Measurements from ENCODE around the gene APOC3. TPM values are rescaled to one million over a fixed set of nuclear protein-coding genes. Genes with fewer than 3 reads are reported as not detected.

The APOC3 gene
- polyA plus RNA-seq, 4 donors: 273 to 10,182 (median 3,455) TPM

GRCh38 chr11:116842117-116842516 lies 12.4 kb downstream of the APOC3 start:
- Histone ChIP-seq H3K4me3 (ENCODE audit: low read depth in 1 of 3, low read length in 3 of 3) (no peak overlapping the region), H3K9me3 (ENCODE audit: control insufficient read depth in 2 of 2, insufficient read depth in 1 of 2, low read depth in 1 of 2, low read length in 1 of 2) (no peaks in the 10 kb centered on the region), H3K4me1 (ENCODE audit: control insufficient read depth in 3 of 3, insufficient read depth in 2 of 3, low read depth in 1 of 3, low read length in 2 of 3) (peaks cover 0 to 62% (median 4%) of the 10 kb centered on the region in 3 donors), H3K27me3 (ENCODE audit: control insufficient read depth in 3 of 3, insufficient read depth in 3 of 3, low read length in 3 of 3) (no peaks in the 10 kb centered on the region), H3K27ac (ENCODE audit: low read depth in 1 of 3, low read length in 2 of 3) (peak overlapping the region in 1 of 3 donors; percentile 81), H3K36me3 (ENCODE audit: control insufficient read depth in 3 of 3, insufficient read depth in 2 of 3, low read depth in 1 of 3, low read length in 3 of 3) (peaks cover 5 to 26% (median 16%) of the 10 kb centered on the region in 3 donors)
- no peak for DNase-seq
- 87 to 99% (median 88%) methylated on average over 4 of the region's 4 CpGs for WGBS, 3 donors
- no peak for FAIRE-seq

DNA sequence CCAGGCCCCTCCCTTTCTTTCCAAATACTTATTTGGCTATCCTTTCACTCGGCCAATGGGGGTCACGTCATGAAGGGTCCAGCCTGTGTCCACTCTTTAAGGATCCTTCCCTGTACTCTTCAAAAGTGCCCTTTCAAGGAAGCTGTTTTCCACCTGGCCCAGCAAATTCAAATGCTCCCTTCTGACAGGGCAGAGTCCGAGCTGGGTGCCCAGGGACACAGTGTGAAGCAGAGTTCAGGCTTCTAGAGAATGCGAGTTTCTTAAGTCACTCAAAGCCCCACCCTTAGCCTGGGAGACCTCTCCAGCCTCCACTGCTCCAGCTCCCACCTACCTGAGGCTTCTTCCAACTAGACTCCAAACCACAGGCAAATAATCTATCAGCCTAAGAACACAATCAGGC lies 13.2 kb downstream of the APOC3 start:
- 18 to 68% (median 57%) methylated on average over 4 of the region's 4 CpGs for WGBS, 3 donors
- H3K27ac ChIP-seq (ENCODE audit: low read depth in 1 of 3, low read length in 2 of 3): peak overlapping the region; percentile 66 to 81 (median 76)
- H3K9me3 ChIP-seq (ENCODE audit: control insufficient read depth in 2 of 2, insufficient read depth in 1 of 2, low read depth in 1 of 2, low read length in 1 of 2): no peaks in the 10 kb centered on the region
- H3K36me3 ChIP-seq (ENCODE audit: control insufficient read depth in 3 of 3, insufficient read depth in 2 of 3, low read depth in 1 of 3, low read length in 3 of 3): peaks cover 5 to 32% (median 16%) of the 10 kb centered on the region in 3 donors
- peaks cover 0 to 55% (median 4%) of the 10 kb centered on the region in 3 donors for H3K4me1 ChIP-seq (ENCODE audit: control insufficient read depth in 3 of 3, insufficient read depth in 2 of 3, low read depth in 1 of 3, low read length in 2 of 3)
- no peak overlapping the region for H3K4me3 ChIP-seq (ENCODE audit: low read depth in 1 of 3, low read length in 3 of 3)
- peak; percentile 86 to 93 for DNase-seq
- no peak for FAIRE-seq
- no peaks in the 10 kb centered on the region for H3K27me3 ChIP-seq (ENCODE audit: control insufficient read depth in 3 of 3, insufficient read depth in 3 of 3, low read length in 3 of 3)

- WGBS, 3 donors: 94 to 96% (median 95%) methylated on average over 9 of the region's 9 CpGs
- FAIRE-seq: no peak
- H3K27ac ChIP-seq (ENCODE audit: low read depth in 1 of 3, low read length in 2 of 3): peak overlapping the region in 2 of 3 donors; percentile 61 to 81
These were observed 14.0 kb downstream of the APOC3 start for GRCh38 chr11:116843661-116844060.

GRCh38 chr11:116844722-116845121 lies 15.0 kb downstream of the APOC3 start:
- H3K9me3 ChIP-seq (ENCODE audit: control insufficient read depth in 2 of 2, insufficient read depth in 1 of 2, low read depth in 1 of 2, low read length in 1 of 2): no peaks in the 10 kb centered on the region
- H3K4me1 ChIP-seq (ENCODE audit: control insufficient read depth in 3 of 3, insufficient read depth in 2 of 3, low read depth in 1 of 3, low read length in 2 of 3): peaks cover 0 to 37% (median 2%) of the 10 kb centered on the region in 3 donors
- DNase-seq (no peak), FAIRE-seq (no peak)
- H3K27ac ChIP-seq (ENCODE audit: low read depth in 1 of 3, low read length in 2 of 3): no peak overlapping the region
- H3K4me3 ChIP-seq (ENCODE audit: low read depth in 1 of 3, low read length in 3 of 3): no peak overlapping the region
- WGBS, 3 donors: 91 to 100% (median 94%) methylated on average over 4 of the region's 4 CpGs
- peaks cover 7 to 48% (median 18%) of the 10 kb centered on the region in 3 donors for H3K36me3 ChIP-seq (ENCODE audit: control insufficient read depth in 3 of 3, insufficient read depth in 2 of 3, low read depth in 1 of 3, low read length in 3 of 3)
- H3K27me3 ChIP-seq (ENCODE audit: control insufficient read depth in 3 of 3, insufficient read depth in 3 of 3, low read length in 3 of 3): no peaks in the 10 kb centered on the region

More at GRCh38 chr11:116843661-116844060, 14.0 kb downstream of the APOC3 start:
- H3K4me3 ChIP-seq (ENCODE audit: low read depth in 1 of 3, low read length in 3 of 3): no peak overlapping the region
- peaks cover 0 to 48% (median 2%) of the 10 kb centered on the region in 3 donors for H3K4me1 ChIP-seq (ENCODE audit: control insufficient read depth in 3 of 3, insufficient read depth in 2 of 3, low read depth in 1 of 3, low read length in 2 of 3)
- H3K9me3 ChIP-seq (ENCODE audit: control insufficient read depth in 2 of 2, insufficient read depth in 1 of 2, low read depth in 1 of 2, low read length in 1 of 2): no peaks in the 10 kb centered on the region
- peak in 1 of 2 donors; percentile 7 for DNase-seq
- H3K27me3 ChIP-seq (ENCODE audit: control insufficient read depth in 3 of 3, insufficient read depth in 3 of 3, low read length in 3 of 3): no peaks in the 10 kb centered on the region
- peaks cover 5 to 38% (median 16%) of the 10 kb centered on the region in 3 donors for H3K36me3 ChIP-seq (ENCODE audit: control insufficient read depth in 3 of 3, insufficient read depth in 2 of 3, low read depth in 1 of 3, low read length in 3 of 3)

- Histone ChIP-seq H3K27ac (ENCODE audit: low read depth in 1 of 3, low read length in 2 of 3) (no peak overlapping the region), H3K4me1 (ENCODE audit: control insufficient read depth in 3 of 3, insufficient read depth in 2 of 3, low read depth in 1 of 3, low read length in 2 of 3) (peaks cover 10 to 27% (median 11%) of the 10 kb centered on the region in 3 donors), H3K36me3 (ENCODE audit: control insufficient read depth in 3 of 3, insufficient read depth in 2 of 3, low read depth in 1 of 3, low read length in 3 of 3) (peaks cover 7 to 53% (median 18%) of the 10 kb centered on the region in 3 donors), H3K4me3 (ENCODE audit: low read depth in 1 of 3, low read length in 3 of 3) (no peak overlapping the region), H3K9me3 (ENCODE audit: control insufficient read depth in 2 of 2, insufficient read depth in 1 of 2, low read depth in 1 of 2, low read length in 1 of 2) (no peaks in the 10 kb centered on the region), H3K27me3 (ENCODE audit: control insufficient read depth in 3 of 3, insufficient read depth in 3 of 3, low read length in 3 of 3) (no peaks in the 10 kb centered on the region)
- DNase-seq (no peak), FAIRE-seq (no peak)
- WGBS, 3 donors: 97 to 100% (median 98%) methylated on average over 4 of the region's 4 CpGs
These were observed 17.9 kb downstream of the APOC3 start for GRCh38 chr11:116847612-116848011.

GRCh38 chr11:116849060-116849459 lies 19.4 kb downstream of the APOC3 start:
- Histone ChIP-seq H3K36me3 (ENCODE audit: control insufficient read depth in 3 of 3, insufficient read depth in 2 of 3, low read depth in 1 of 3, low read length in 3 of 3) (peaks cover 5 to 51% (median 15%) of the 10 kb centered on the region in 3 donors), H3K4me3 (ENCODE audit: low read depth in 1 of 3, low read length in 3 of 3) (no peak overlapping the region), H3K9me3 (ENCODE audit: control insufficient read depth in 2 of 2, insufficient read depth in 1 of 2, low read depth in 1 of 2, low read length in 1 of 2) (no peaks in the 10 kb centered on the region), H3K4me1 (ENCODE audit: control insufficient read depth in 3 of 3, insufficient read depth in 2 of 3, low read depth in 1 of 3, low read length in 2 of 3) (peaks cover 15 to 27% (median 21%) of the 10 kb centered on the region in 3 donors), H3K27ac (ENCODE audit: low read depth in 1 of 3, low read length in 2 of 3) (no peak overlapping the region), H3K27me3 (ENCODE audit: control insufficient read depth in 3 of 3, insufficient read depth in 3 of 3, low read length in 3 of 3) (no peaks in the 10 kb centered on the region)
- 96 to 100% (median 99%) methylated on average over 12 of the region's 12 CpGs for WGBS, 3 donors
- FAIRE-seq: no peak
- no peak for DNase-seq

DNA sequence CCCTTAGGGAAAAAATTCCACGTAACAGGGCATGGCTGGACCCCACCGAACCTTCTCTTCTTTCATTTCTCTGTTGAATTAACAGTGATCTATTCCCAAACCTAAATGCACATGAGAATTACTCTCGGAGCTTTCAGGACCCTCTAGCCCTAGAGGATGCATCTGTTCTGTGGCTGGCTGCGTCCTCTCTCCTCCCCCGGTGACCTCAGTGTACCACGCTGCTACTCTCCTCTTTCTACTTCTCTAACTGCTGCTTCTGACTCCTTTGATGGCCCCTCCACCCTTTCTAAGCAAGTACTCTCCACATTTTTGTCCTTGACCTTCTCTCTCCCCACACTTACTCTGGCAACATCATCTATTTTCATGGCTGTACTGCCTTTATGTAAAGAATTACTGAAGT lies 19.8 kb downstream of the APOC3 start:
- DNase-seq (no peak), FAIRE-seq (no peak)
- peaks cover 5 to 54% (median 15%) of the 10 kb centered on the region in 3 donors for H3K36me3 ChIP-seq (ENCODE audit: control insufficient read depth in 3 of 3, insufficient read depth in 2 of 3, low read depth in 1 of 3, low read length in 3 of 3)
- H3K9me3 ChIP-seq (ENCODE audit: control insufficient read depth in 2 of 2, insufficient read depth in 1 of 2, low read depth in 1 of 2, low read length in 1 of 2): no peaks in the 10 kb centered on the region
- peaks cover 18 to 31% (median 24%) of the 10 kb centered on the region in 3 donors for H3K4me1 ChIP-seq (ENCODE audit: control insufficient read depth in 3 of 3, insufficient read depth in 2 of 3, low read depth in 1 of 3, low read length in 2 of 3)
- no peak overlapping the region for H3K4me3 ChIP-seq (ENCODE audit: low read depth in 1 of 3, low read length in 3 of 3)
- no peak overlapping the region for H3K27ac ChIP-seq (ENCODE audit: low read depth in 1 of 3, low read length in 2 of 3)
- H3K27me3 ChIP-seq (ENCODE audit: control insufficient read depth in 3 of 3, insufficient read depth in 3 of 3, low read length in 3 of 3): no peaks in the 10 kb centered on the region
- 87 to 97% (median 95%) methylated on average over 6 of the region's 6 CpGs for WGBS, 3 donors

DNA sequence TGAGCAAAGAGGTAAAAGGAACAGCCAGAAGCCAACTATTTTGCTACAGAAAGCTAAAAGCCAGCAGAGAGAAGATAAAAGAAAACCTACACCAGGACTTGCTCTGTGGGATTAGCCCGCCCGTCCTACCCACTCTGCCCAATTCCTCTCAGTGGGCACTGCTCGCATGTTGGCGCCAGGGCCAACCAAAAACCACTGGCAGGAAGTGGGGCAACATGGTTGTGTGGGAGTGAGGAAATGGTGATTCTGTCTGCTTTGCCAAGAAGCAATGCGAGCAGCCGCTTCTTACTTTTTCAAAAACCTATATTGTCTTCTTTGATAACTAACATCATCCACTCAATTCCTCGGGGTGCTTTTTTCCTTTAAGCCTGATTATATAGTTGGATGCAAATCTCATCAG lies 21.9 kb downstream of the APOC3 start:
- Histone ChIP-seq H3K9me3 (ENCODE audit: control insufficient read depth in 2 of 2, insufficient read depth in 1 of 2, low read depth in 1 of 2, low read length in 1 of 2) (no peaks in the 10 kb centered on the region), H3K4me3 (ENCODE audit: low read depth in 1 of 3, low read length in 3 of 3) (no peak overlapping the region), H3K27me3 (ENCODE audit: control insufficient read depth in 3 of 3, insufficient read depth in 3 of 3, low read length in 3 of 3) (no peaks in the 10 kb centered on the region), H3K36me3 (ENCODE audit: control insufficient read depth in 3 of 3, insufficient read depth in 2 of 3, low read depth in 1 of 3, low read length in 3 of 3) (peaks cover 2 to 55% (median 2%) of the 10 kb centered on the region in 3 donors), H3K4me1 (ENCODE audit: control insufficient read depth in 3 of 3, insufficient read depth in 2 of 3, low read depth in 1 of 3, low read length in 2 of 3) (peaks cover 18 to 31% (median 25%) of the 10 kb centered on the region in 3 donors), H3K27ac (ENCODE audit: low read depth in 1 of 3, low read length in 2 of 3) (peak overlapping the region; percentile 66 to 88 (median 85))
- no peak for DNase-seq
- WGBS, 3 donors: 63 to 88% (median 81%) methylated on average over 7 of the region's 7 CpGs
- no peak for FAIRE-seq

Measured in small intestine (tissue), 7 donors.